H1 (cell line): ENCODE measurements around the gene NRSN2. TPM values are rescaled to one million over a fixed set of nuclear protein-coding genes. Genes with fewer than 3 reads are reported as not detected.

Experiments used
- CTCF ChIA-PET: fragments of 300-600 bp; sonication (Branson Sonifier 250); formaldehyde crosslinking; loops from one replicate; lab custom pipeline; 2021; ENCODE audit not compliant: partially characterized antibody; lab: Charles Lee
- POLR2A ChIA-PET: fragments of 300-600 bp; sonication (Branson Sonifier 250); formaldehyde crosslinking; loops from one replicate; lab custom pipeline; 2021; ENCODE audit warnings: inconsistent platforms; ENCODE audit not compliant: partially characterized antibody; lab: Charles Lee
- DNase-seq, 2 experiments: peaks; one replicate each; pipeline versions ENCODE4 v3.0.0 to v3.0.0-alpha.2; 2010 to 2022; ENCODE audit warnings: low spot score in 2 of 2, low read depth in 1 of 2, mixed read lengths in 1 of 2
- FAIRE-seq: peaks from 2 replicates; lab custom pipeline; 2011; peaks lifted over from hg19 to GRCh38; lab: Jason Lieb, UNC
- H2AFZ ChIP-seq: 2 replicates; pipeline ENCODE4 v1.8.1; 2012; ENCODE audit warnings: low read length, inconsistent platforms
- H2AK5ac ChIP-seq: 2 replicates; pipeline ENCODE4 v1.6.1; 2013; ENCODE audit warnings: low read depth, low read length
- H2BK120ac ChIP-seq: replicated peaks from 2 replicates; pipeline ENCODE3; 2013; ENCODE audit warnings: low read depth, low read length, inconsistent platforms
- H2BK12ac ChIP-seq: 2 replicates; pipeline ENCODE4 v1.6.1; 2013; ENCODE audit warnings: low read depth, low read length
- H2BK15ac ChIP-seq: 2 replicates; pipeline ENCODE4 v1.6.1; 2013; ENCODE audit warnings: low read length
- H2BK20ac ChIP-seq: 2 replicates; pipeline ENCODE4 v1.6.1; 2013; ENCODE audit warnings: low read length
- H2BK5ac ChIP-seq: 2 replicates; pipeline ENCODE4 v1.6.1; 2013; ENCODE audit warnings: low read depth, low read length
- H3K14ac ChIP-seq: 2 replicates; pipeline ENCODE4 v1.6.1; 2013; ENCODE audit warnings: inconsistent platforms; ENCODE audit not compliant: insufficient read length
- H3K18ac ChIP-seq: 2 replicates; pipeline ENCODE4 v1.6.1; 2013; ENCODE audit warnings: low read length; ENCODE audit errors: extremely low read depth
- H3K23ac ChIP-seq: 2 replicates; pipeline ENCODE4 v1.6.1; 2013; ENCODE audit warnings: inconsistent platforms; ENCODE audit not compliant: insufficient read length
- H3K23me2 ChIP-seq: 2 replicates; pipeline ENCODE4 v1.6.1; 2013; ENCODE audit warnings: low read depth, low read length
- H3K27ac ChIP-seq: 2 replicates; pipeline ENCODE4 v1.6.1; 2011; ENCODE audit warnings: low read depth, low read length, inconsistent platforms
- H3K27me3 ChIP-seq, 4 experiments: replicated peaks in 1 of 4; 1 replicate in 1 of 4; 2 replicates in 3 of 4; pipeline versions ENCODE4 v1.6.1 to v1.8.1; 2011 to 2013; ENCODE audit warnings: low read length in 3 of 4, mild to moderate bottlenecking in 3 of 4, inconsistent platforms in 2 of 4, mixed read lengths in 2 of 4, moderate library complexity in 1 of 4; ENCODE audit not compliant: control insufficient read depth in 3 of 4, insufficient read depth in 3 of 4; ENCODE audit errors: extremely low read depth in 1 of 4
- H3K36me3 ChIP-seq, 4 experiments: 2 replicates each; pipeline versions ENCODE4 v1.6.1 to v1.8.1; 2011 to 2013; ENCODE audit warnings: mild to moderate bottlenecking in 4 of 4, low read length in 3 of 4, moderate library complexity in 2 of 4, control low read depth in 1 of 4, inconsistent platforms in 1 of 4; ENCODE audit not compliant: insufficient read depth in 4 of 4, control insufficient read depth in 2 of 4
- H3K4ac ChIP-seq: replicated peaks from 2 replicates; pipeline ENCODE3; 2013; ENCODE audit warnings: low read length, low read depth, mixed read lengths, inconsistent platforms; ENCODE audit not compliant: insufficient read length
- H3K4me1 ChIP-seq, 4 experiments: replicated peaks in 1 of 4; 1 replicate in 1 of 4; 2 replicates in 3 of 4; pipeline versions ENCODE4 v1.6.1 to v1.8.1; 2011 to 2013; ENCODE audit warnings: low read length in 3 of 4, inconsistent platforms in 2 of 4, mixed read lengths in 1 of 4; ENCODE audit not compliant: insufficient read depth in 4 of 4, control insufficient read depth in 3 of 4
- H3K4me2 ChIP-seq, 2 experiments: 2 replicates each; pipeline versions ENCODE4 v1.6.1 to v1.8.1; 2011 to 2013; ENCODE audit warnings: low read depth in 2 of 2, low read length in 2 of 2, control low read depth in 1 of 2, inconsistent platforms in 1 of 2, mild to moderate bottlenecking in 1 of 2; ENCODE audit not compliant: insufficient read depth in 1 of 2
- H3K4me3 ChIP-seq, 4 experiments: fragments of 200-600, 300-600 bp in 1 of 4; sonication (generic), shearing (Covaris generic), sonication (Bioruptor Twin) in 1 of 4; 2 replicates each; pipeline versions ENCODE4 v1.5.1 to v1.8.1; 2011 to 2016; ENCODE audit warnings: low read length in 4 of 4, low read depth in 3 of 4, control low read depth in 2 of 4, inconsistent platforms in 2 of 4, mild to moderate bottlenecking in 2 of 4, mixed read lengths in 1 of 4, moderate library complexity in 1 of 4; ENCODE audit not compliant: insufficient read depth in 2 of 4; ENCODE audit errors: extremely low read depth in 1 of 4
- H3K56ac ChIP-seq: replicated peaks from 2 replicates; pipeline ENCODE3; 2013; ENCODE audit warnings: low read depth, mild to moderate bottlenecking, mixed read lengths, low read length, inconsistent platforms; ENCODE audit not compliant: insufficient read length
- H3K79me1 ChIP-seq: 2 replicates; pipeline ENCODE4 v1.6.1; 2013; ENCODE audit warnings: low read depth, low read length, control low read depth
- H3K79me2 ChIP-seq, 2 experiments: 2 replicates each; pipeline versions ENCODE4 v1.6.1 to v1.8.1; 2012 to 2013; ENCODE audit warnings: low read length in 2 of 2, mild to moderate bottlenecking in 2 of 2, inconsistent platforms in 1 of 2; ENCODE audit not compliant: insufficient read depth in 2 of 2, control insufficient read depth in 1 of 2
- H3K9ac ChIP-seq, 4 experiments: replicated peaks in 1 of 4; 1 replicate in 1 of 4; 2 replicates in 3 of 4; pipeline versions ENCODE4 v1.6.1 to v1.8.1; 2011 to 2013; ENCODE audit warnings: low read depth in 3 of 4, low read length in 3 of 4, control low read depth in 2 of 4, mild to moderate bottlenecking in 2 of 4, moderate library complexity in 2 of 4, inconsistent platforms in 1 of 4; ENCODE audit errors: extremely low read depth in 1 of 4
- H3K9me3 ChIP-seq, 2 experiments: 2 replicates each; pipeline versions ENCODE4 v1.6.1 to v1.8.1; 2012 to 2013; ENCODE audit warnings: mild to moderate bottlenecking in 2 of 2, moderate library complexity in 2 of 2, control low read depth in 1 of 2, inconsistent platforms in 1 of 2, low read depth in 1 of 2, low read length in 1 of 2, mixed read lengths in 1 of 2; ENCODE audit not compliant: insufficient read depth in 2 of 2
- H4K20me1 ChIP-seq, 2 experiments: replicated peaks in 1 of 2; 2 replicates each; pipeline versions ENCODE3 to v1.8.1; 2011 to 2013; ENCODE audit warnings: inconsistent platforms in 2 of 2, low read length in 2 of 2, mild to moderate bottlenecking in 1 of 2; ENCODE audit not compliant: insufficient read depth in 2 of 2, control insufficient read depth in 1 of 2
- H4K5ac ChIP-seq: 2 replicates; pipeline ENCODE4 v1.6.1; 2013; ENCODE audit warnings: low read length, low read depth, mixed read lengths, inconsistent platforms; ENCODE audit not compliant: insufficient read length
- H4K8ac ChIP-seq: 2 replicates; pipeline ENCODE4 v1.8.0; 2013; ENCODE audit warnings: mild to moderate bottlenecking, moderate library complexity, low read length, inconsistent platforms; ENCODE audit not compliant: insufficient read depth; ENCODE audit errors: extremely low read depth
- H4K91ac ChIP-seq: replicated peaks from 2 replicates; pipeline ENCODE3; 2013; ENCODE audit warnings: low read length, mixed read lengths, inconsistent platforms; ENCODE audit not compliant: insufficient read length
- WGBS, 2 experiments: shearing (Covaris generic) in 1 of 2; methylation state at CpG; one replicate each; pipeline versions ENCODE4 v1.1.6 to v1.1.7; 2013 to 2015; ENCODE audit warnings: low lambda C conversion rate in 2 of 2, mixed read lengths in 2 of 2, inconsistent platforms in 1 of 2, low coverage in 1 of 2, missing lambda C conversion rate in 1 of 2; ENCODE audit not compliant: insufficient replicate concordance in 2 of 2, insufficient coverage in 1 of 2, insufficient read length in 1 of 2; ENCODE audit errors: extremely low coverage in 1 of 2, missing lambda C conversion rate in 1 of 2; 5-methylcytosine and 5-hydroxymethylcytosine counted together
- polyA plus RNA-seq, 7 experiments: library from polyadenylated mRNA; depleted of rRNA in 3 of 7; stranded (reverse) in 5 of 7; unstranded in 2 of 7; fragments of >200 nt in 5 of 7; fragments of 200-250 nt in 2 of 7; gene quantifications; 1 replicate in 5 of 7; 2 replicates in 1 of 7; 4 replicates in 1 of 7; pipeline versions ENCODE4 v1.2.1 to v1.2.3, GENCODE V29; 2011 to 2013; ENCODE audit warnings: missing spikeins in 2 of 7, mixed read lengths in 2 of 7
- total RNA-seq: library from RNA; stranded (reverse); fragmentation: NEBNext Ultra II Directional; extraction: Animal tissue kit (Norgen Biotek cat#: 25700); gene quantifications from 2 replicates; pipeline ENCODE4 v1.2.1, GENCODE V29; 2021

The NRSN2 gene
- total and polyA plus RNA-seq, 2 of the 8 experiments (the other 6 are each of a cell fraction or from before 2014, with no cell fraction given), result 19.4 to 33.3 TPM

GRCh38 chr20:383889-384288 is 37.0 kb downstream of the NRSN2 start:
- Histone ChIP-seq H3K23ac (no peak overlapping the region), H4K8ac (no peak overlapping the region)
- POLR2A ChIA-PET, result interaction anchor here (0.9 to 15.2 kb wide), 7 partner anchors 15 to 160 kb away, joined by 3 to 263 read pairs (median 6); partner anchors contain the start of gene CSNK2A1

More at GRCh38 chr20:383889-384288, 37.0 kb downstream of the NRSN2 start:
- no peak overlapping the region for H4K91ac ChIP-seq
- peaks cover 0 to 8% (median 0%) of the 10 kb centered on the region in 4 experiments; a peak in 3 of 8 replicates for H3K36me3 ChIP-seq
- H2BK20ac ChIP-seq, result no peak overlapping the region
- H3K14ac ChIP-seq, result no peak overlapping the region
- H3K9me3 ChIP-seq, result no peaks in the 10 kb centered on the region
- H3K4ac ChIP-seq, result no peak overlapping the region
- H3K27me3 ChIP-seq, result peaks cover 0 to 15% (median 8%) of the 10 kb centered on the region in 4 experiments; a peak in 5 of 7 replicates
- no peak overlapping the region for H2BK120ac ChIP-seq
- 89% methylated on average over 5 of the region's 5 CpGs; no CpG with 5 or more reads in 1 of the 2 experiments for WGBS, 2 experiments
- H4K5ac ChIP-seq, result no peak overlapping the region
- no peak overlapping the region for H2AK5ac ChIP-seq
- H2BK5ac ChIP-seq, result no peak overlapping the region
- H2BK12ac ChIP-seq, result no peak overlapping the region
- H3K9ac ChIP-seq, result no peak overlapping the region
- DNase-seq, result no peak
- H3K18ac ChIP-seq, result no peak overlapping the region
- H3K56ac ChIP-seq, result no peak overlapping the region
- H2AFZ ChIP-seq, result no peak overlapping the region
- peak overlapping the region in 1 of 2 experiments; percentile 61; a peak in 1 of 4 replicates for H3K4me2 ChIP-seq
- peaks cover 0 to 7% (median 1%) of the 10 kb centered on the region in 4 experiments; a peak in 3 of 7 replicates for H3K4me1 ChIP-seq
- H3K79me2 ChIP-seq, result peaks cover 0 to 3% of the 10 kb centered on the region in 2 experiments; a peak in 1 of 4 replicates
- CTCF ChIA-PET, result interaction anchor here (0.9 to 4.3 kb wide), 3 partner anchors 17 to 48 kb away, joined by 3 to 18 read pairs (median 3); no protein-coding TSS in a partner anchor
- H3K23me2 ChIP-seq, result peaks cover 7% of the 10 kb centered on the region; the same call in 1 of the 2 replicates
- no peak overlapping the region for H3K27ac ChIP-seq
- no peak for FAIRE-seq
- H2BK15ac ChIP-seq, result no peak overlapping the region
- no peaks in the 10 kb centered on the region; the same call in 1 of the 2 replicates for H3K79me1 ChIP-seq
- no peak overlapping the region for H3K4me3 ChIP-seq
- peaks cover 3 to 9% of the 10 kb centered on the region in 2 experiments for H4K20me1 ChIP-seq
